SK-N-SH (cell line): ENCODE data around the gene ZNF613.

ENCODE experiments used
- CTCF ChIP-seq: fragments of 200-600 bp; sonication (generic); IDR thresholded peaks from 2 replicates; pipeline ENCODE4 v1.6.1; 2017; ENCODE audit warnings: antibody characterized with exemption, mild to moderate bottlenecking, moderate library complexity
- ELF1 ChIP-seq: IDR thresholded peaks from 2 replicates; pipeline ENCODE4 v1.4.0; 2012
- EP300 ChIP-seq, 2 experiments: IDR thresholded peaks; 2 replicates each; pipeline versions ENCODE4 v1.4.0 to v1.6.1; 2012; ENCODE audit warnings: borderline replicate concordance in 1 of 2, low read depth in 1 of 2, low read length in 1 of 2
- EZH2phosphoT487 ChIP-seq: fragments of 200-600 bp; sonication (generic); IDR thresholded peaks from 2 replicates; pipeline ENCODE4 v1.6.1; 2017; ENCODE audit warnings: low read depth, mixed run types, mild to moderate bottlenecking, antibody characterized with exemption, moderate library complexity, borderline replicate concordance
- FOXM1 ChIP-seq: IDR thresholded peaks from 2 replicates; pipeline ENCODE4 v1.4.0; 2012; ENCODE audit warnings: low read depth, mild to moderate bottlenecking
- JUND ChIP-seq: IDR thresholded peaks from 2 replicates; pipeline ENCODE4 v1.4.0; 2012
- POLR2AphosphoS5 ChIP-seq: IDR thresholded peaks from 2 replicates; pipeline ENCODE4 v1.6.1; 2012; ENCODE audit warnings: low read depth, low read length
- RAD21 ChIP-seq: IDR thresholded peaks from 2 replicates; pipeline ENCODE4 v1.6.1; 2012; ENCODE audit warnings: mild to moderate bottlenecking, low read length
- RCOR1 ChIP-seq: fragments of 150-350 bp; IDR thresholded peaks from 2 replicates; pipeline ENCODE4 v1.6.1; 2017; ENCODE audit warnings: antibody characterized with exemption, low read length
- SIN3A ChIP-seq: IDR thresholded peaks from 2 replicates; pipeline ENCODE4 v1.6.1; 2012; ENCODE audit warnings: low read depth, mild to moderate bottlenecking, low read length, moderate library complexity, borderline replicate concordance
- TAF1 ChIP-seq: IDR thresholded peaks from 2 replicates; pipeline ENCODE4 v1.6.1; 2012; ENCODE audit warnings: low read depth, mild to moderate bottlenecking, low read length, moderate library complexity, borderline replicate concordance

DNA sequence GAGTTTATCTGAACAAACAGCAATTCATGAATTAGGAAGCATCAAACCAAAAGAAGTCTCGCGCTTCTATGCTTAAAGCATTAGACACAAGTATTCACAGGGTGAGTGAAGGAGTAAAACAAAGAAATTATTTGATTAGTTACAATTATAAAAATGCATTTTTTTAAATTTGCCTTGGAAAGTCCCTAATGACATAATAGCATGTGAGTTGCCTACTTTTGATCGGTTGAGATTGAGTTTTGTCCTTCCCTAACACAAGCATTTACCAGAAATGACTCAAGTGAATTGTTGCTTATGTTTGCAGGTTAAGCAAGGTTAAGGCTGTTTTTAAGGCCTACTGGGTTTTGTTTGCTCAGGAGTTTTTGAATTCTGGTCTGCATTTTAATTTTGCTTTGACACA lies 22.1 kb upstream of the ZNF613 start:
- TF ChIP-seq EP300 (IDR thresholded peaks at IDR 0.05; ENCODE audit: borderline replicate concordance in 1 of 2, low read depth in 1 of 2, low read length in 1 of 2) (no peak), FOXM1 (no peak), ELF1 (no peak), TAF1 (no peak), CTCF (no peak), EZH2phosphoT487 (no peak), POLR2AphosphoS5 (no peak), RCOR1 (no peak), JUND (no peak), RAD21 (no peak), SIN3A (no peak)
